HG03196 (cell line): Measurements from ENCODE around the gene MTHFSD.

Experiments used
- ATAC-seq: cut with Tn5 transposase; IDR thresholded peaks from one replicate; pipeline ENCODE4 v1.9.1; 2021; ENCODE audit not compliant: unreplicated experiment

The MTHFSD gene

GRCh38 chr16:86530251-86531190 is 24.5 kb downstream of the MTHFSD start:
- ATAC-seq: no peak

- ATAC-seq: no peak
Observed at GRCh38 chr16:86529160-86529559, 25.9 kb downstream of the MTHFSD start.

- ATAC-seq: no peak
Observed at GRCh38 chr16:86528061-86528929, 26.7 kb downstream of the MTHFSD start.

GRCh38 chr16:86527366-86527765 is 27.7 kb downstream of the MTHFSD start:
- no peak for ATAC-seq

- no peak for ATAC-seq
Observed at GRCh38 chr16:86525696-86526095, 29.3 kb downstream of the MTHFSD start.

- ATAC-seq: no peak
Observed at GRCh38 chr16:86524029-86524428, 31.0 kb downstream of the MTHFSD start.

GRCh38 chr16:86523166-86523740 is 31.8 kb downstream of the MTHFSD start:
- no peak for ATAC-seq

GRCh38 chr16:86522634-86523033 is 32.4 kb downstream of the MTHFSD start:
- no peak for ATAC-seq

GRCh38 chr16:86521236-86522197 is 33.5 kb downstream of the MTHFSD start:
- no peak for ATAC-seq

GRCh38 chr16:86520317-86521210 is 34.5 kb downstream of the MTHFSD start:
- no peak for ATAC-seq

GRCh38 chr16:86519649-86520316 is 35.3 kb downstream of the MTHFSD start:
- no peak for ATAC-seq

GRCh38 chr16:86519007-86519648 is 35.9 kb downstream of the MTHFSD start:
- ATAC-seq: no peak

- no peak for ATAC-seq
Observed at GRCh38 chr16:86517652-86518258, 37.3 kb downstream of the MTHFSD start.

- ATAC-seq: no peak
Observed at GRCh38 chr16:86517033-86517432, 38.0 kb downstream of the MTHFSD start.

- ATAC-seq: no peak
Observed at GRCh38 chr16:86516623-86517003, 38.4 kb downstream of the MTHFSD start.

GRCh38 chr16:86515777-86516622 is 39.0 kb downstream of the MTHFSD start:
- ATAC-seq: no peak

GRCh38 chr16:86515413-86515776 is 39.6 kb downstream of the MTHFSD start:
- no peak for ATAC-seq
